HepG2 (cell line): ENCODE data around the gene MICAL3.

Experiments
- ARNT ChIP-seq: fragments of 450-650 bp; IDR thresholded peaks from 2 replicates; pipeline ENCODE4 v1.6.1; 2017
- CTCF ChIP-seq: sonication (generic); formaldehyde crosslinking; IDR thresholded peaks from 2 replicates; pipeline ENCODE4 v1.5.0; 2020; ENCODE audit warnings: mild to moderate bottlenecking, missing genetic modification reagents, moderate library complexity
- FOSL2 ChIP-seq: sonication (generic); formaldehyde crosslinking; IDR thresholded peaks from 2 replicates; pipeline ENCODE4 v1.4.0; 2020; ENCODE audit warnings: missing genetic modification reagents
- GATAD2A ChIP-seq: IDR thresholded peaks from 2 replicates; pipeline ENCODE4 v1.6.1; 2016
- MLX ChIP-seq: IDR thresholded peaks from 2 replicates; pipeline ENCODE4 v1.6.1; 2016
- NFE2 ChIP-seq: sonication (generic); formaldehyde crosslinking; IDR thresholded peaks from 2 replicates; pipeline ENCODE4 v1.4.0; 2020; ENCODE audit warnings: missing genetic modification reagents
- POGZ ChIP-seq: sonication (generic); formaldehyde crosslinking; IDR thresholded peaks from 2 replicates; pipeline ENCODE4 v1.4.0; 2020; ENCODE audit warnings: mild to moderate bottlenecking, missing genetic modification reagents
- SMC3 ChIP-seq: IDR thresholded peaks from 2 replicates; pipeline ENCODE4 v1.6.1; 2011; ENCODE audit warnings: low read length, improper control_type of control experiment
- SRF ChIP-seq: IDR thresholded peaks from 2 replicates; pipeline ENCODE4 v1.6.1; 2011; ENCODE audit warnings: mild to moderate bottlenecking, low read depth, low read length, moderate library complexity
- YEATS2 ChIP-seq: sonication (generic); formaldehyde crosslinking; IDR thresholded peaks from 2 replicates; pipeline ENCODE4 v1.4.0; 2020; ENCODE audit warnings: missing genetic modification reagents, borderline replicate concordance
- ZBTB1 ChIP-seq: sonication (generic); formaldehyde crosslinking; IDR thresholded peaks from 2 replicates; pipeline ENCODE4 v1.4.0; 2020; ENCODE audit warnings: missing genetic modification reagents, borderline replicate concordance

- TF ChIP-seq MLX (no peak), NFE2 (CRISPR knock-in tag) (no peak), FOSL2 (CRISPR knock-in tag) (no peak), ZBTB1 (CRISPR knock-in tag) (no peak), GATAD2A (CRISPR knock-in tag) (no peak), POGZ (CRISPR knock-in tag) (no peak), YEATS2 (no peak), ARNT (no peak), CTCF (CRISPR knock-in tag) (no peak), SMC3 (no peak), SRF (no peak)
These were observed 106.8 kb downstream of the MICAL3 start for GRCh38 chr22:17917490-17917983.
